HG03025 (cell line): ENCODE measurements around the gene OR52I1.

Source experiments
- ATAC-seq: cut with Tn5 transposase; IDR thresholded peaks from one replicate; pipeline ENCODE4 v1.9.1; 2021; ENCODE audit warnings: mild to moderate bottlenecking, moderate library complexity; ENCODE audit not compliant: unreplicated experiment, low FRiP score

The OR52I1 gene

GRCh38 chr11:4593739-4594138 is at the start of gene OR52I1:
OR52I1 (plus strand) TSS chr11:4594039; CDS start chr11:4594039, 0 bp downstream.
- ATAC-seq: no peak

GRCh38 chr11:4544891-4545290 is 48.9 kb upstream of the OR52I1 start, which contains the start of gene OR52M1:
OR52M1 (plus strand) TSS chr11:4545191; CDS start chr11:4545191, 0 bp downstream.
- no peak for ATAC-seq

GRCh38 chr11:4546878-4547277 is 47.0 kb upstream of the OR52I1 start:
- ATAC-seq: no peak

GRCh38 chr11:4547416-4547815 is 46.4 kb upstream of the OR52I1 start:
- ATAC-seq: no peak

- ATAC-seq: no peak
These were observed 42.4 kb upstream of the OR52I1 start for GRCh38 chr11:4551346-4551979.

GRCh38 chr11:4559527-4560440 is 34.1 kb upstream of the OR52I1 start:
- no peak for ATAC-seq

- no peak for ATAC-seq
These were observed 33.4 kb upstream of the OR52I1 start for GRCh38 chr11:4560467-4560866.

GRCh38 chr11:4565371-4565770 is 28.5 kb upstream of the OR52I1 start:
- ATAC-seq: no peak

GRCh38 chr11:4569075-4569474 is 24.8 kb upstream of the OR52I1 start:
- no peak for ATAC-seq

- ATAC-seq: no peak
These were observed 17.0 kb upstream of the OR52I1 start for GRCh38 chr11:4576880-4577279.

- ATAC-seq: no peak
These were observed 16.1 kb upstream of the OR52I1 start for GRCh38 chr11:4577761-4578160.

GRCh38 chr11:4578624-4579023 is 15.2 kb upstream of the OR52I1 start:
- no peak for ATAC-seq

GRCh38 chr11:4580124-4580523 is 13.7 kb upstream of the OR52I1 start:
- no peak for ATAC-seq

- no peak for ATAC-seq
These were observed 12.4 kb upstream of the OR52I1 start, which contains the start of gene OR52I2 for GRCh38 chr11:4581443-4581842. OR52I2 (plus strand) TSS chr11:4581743.

GRCh38 chr11:4589017-4589416 is 4.8 kb upstream of the OR52I1 start:
- ATAC-seq: no peak

- ATAC-seq: no peak
These were observed 11.2 kb downstream of the OR52I1 start for GRCh38 chr11:4605057-4605456.

GRCh38 chr11:4606231-4607015 is 12.6 kb downstream of the OR52I1 start:
- ATAC-seq: no peak

- no peak for ATAC-seq
These were observed 13.3 kb downstream of the OR52I1 start for GRCh38 chr11:4607096-4607495.

- ATAC-seq: peak; percentile 100
These were observed 14.2 kb downstream of the OR52I1 start, which contains the start of gene TRIM68 for GRCh38 chr11:4607781-4608666. TRIM68 (minus strand) TSS chr11:4608231; CDS start chr11:4605504, 2,727 bp downstream.
